ENCODE data around the gene MCM5.
"Not testable (repeated sequence)": the region's sequence is repeated elsewhere in the genome, so short reads cannot be mapped to it uniquely, and the experiment has no call there.

The MCM5 gene

DNA sequence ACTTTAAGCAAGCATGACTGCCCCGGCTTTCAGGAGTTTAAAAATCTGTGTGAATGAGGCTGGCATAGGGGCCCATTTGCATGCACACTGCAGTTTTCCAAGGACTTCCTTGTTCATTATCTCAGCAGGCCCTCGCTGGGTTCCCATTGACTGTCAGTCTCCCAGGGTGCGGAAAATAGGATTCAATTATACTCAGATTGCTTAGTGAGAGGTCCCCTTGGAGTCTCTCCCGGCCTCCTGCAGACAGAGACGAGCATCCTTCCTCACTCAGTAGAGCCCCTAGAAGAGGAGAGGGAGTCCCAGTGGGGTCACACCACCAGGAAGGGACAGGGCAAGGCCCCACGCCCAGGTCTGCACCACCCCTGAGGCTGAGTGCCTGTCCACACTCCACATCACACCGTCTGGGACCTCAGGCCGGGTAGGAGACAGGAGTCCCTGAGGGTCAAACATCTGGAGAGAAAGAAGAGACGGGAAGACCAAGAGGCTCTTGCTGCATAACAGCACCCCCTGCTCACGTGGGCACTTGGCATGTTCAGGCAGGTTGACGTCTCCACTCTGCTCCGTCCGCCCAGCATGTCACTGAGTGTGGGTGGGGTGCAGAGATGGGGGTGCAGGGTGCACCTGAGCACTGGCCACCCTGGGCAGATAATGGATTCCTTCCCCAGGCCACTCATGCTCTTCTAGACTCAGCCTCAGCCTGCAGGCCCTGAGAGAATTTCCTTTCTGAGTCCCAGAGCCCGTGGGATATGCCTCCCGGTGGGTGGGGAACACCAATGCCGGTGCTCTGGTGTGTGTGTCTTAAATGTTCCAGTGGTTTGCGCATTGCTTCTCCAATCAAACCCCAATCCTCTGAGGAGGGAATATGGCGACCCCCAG, 58.8 kb downstream of the MCM5 start:
- Histone ChIP-seq H3K27ac (ENCODE audit: insufficient read depth, low read length, poor library complexity, severe bottlenecking) (no peak overlapping the region), H3K36me3 (ENCODE audit: control insufficient read depth, insufficient read depth, low read length) (no peaks in the 10 kb centered on the region), H3K4me3 (ENCODE audit: insufficient read depth, low read depth, low read length, poor library complexity, severe bottlenecking) (no peak overlapping the region), H3K27me3 (replicated peaks; ENCODE audit: control insufficient read depth, insufficient read depth, low read length, poor library complexity, severe bottlenecking) (no peaks in the 10 kb centered on the region), H3K9me3 (ENCODE audit: control insufficient read depth, low read length) (no peaks in the 10 kb centered on the region), H3K4me1 (ENCODE audit: control insufficient read depth, insufficient read depth, low read length, poor library complexity, severe bottlenecking) (no peaks in the 10 kb centered on the region)
- DNase-seq: no peak

- no peak overlapping the region for H3K4me3 ChIP-seq (ENCODE audit: insufficient read depth, low read depth, low read length, poor library complexity, severe bottlenecking)
- DNase-seq: no peak
- no peaks in the 10 kb centered on the region for H3K36me3 ChIP-seq (ENCODE audit: control insufficient read depth, insufficient read depth, low read length)
- H3K27me3 ChIP-seq (replicated peaks; ENCODE audit: control insufficient read depth, insufficient read depth, low read length, poor library complexity, severe bottlenecking): no peaks in the 10 kb centered on the region
- no peaks in the 10 kb centered on the region for H3K9me3 ChIP-seq (ENCODE audit: control insufficient read depth, low read length)
- H3K4me1 ChIP-seq (ENCODE audit: control insufficient read depth, insufficient read depth, low read length, poor library complexity, severe bottlenecking): no peaks in the 10 kb centered on the region
- no peak overlapping the region for H3K27ac ChIP-seq (ENCODE audit: insufficient read depth, low read length, poor library complexity, severe bottlenecking)
These were observed 59.5 kb downstream of the MCM5 start for GRCh38 chr22:35459423-35459894.

- H3K27me3 ChIP-seq (replicated peaks; ENCODE audit: control insufficient read depth, insufficient read depth, low read length, poor library complexity, severe bottlenecking); H3K9me3 ChIP-seq (ENCODE audit: control insufficient read depth, low read length); H3K4me3 ChIP-seq (ENCODE audit: insufficient read depth, low read depth, low read length, poor library complexity, severe bottlenecking); H3K36me3 ChIP-seq (ENCODE audit: control insufficient read depth, insufficient read depth, low read length); H3K4me1 ChIP-seq (ENCODE audit: control insufficient read depth, insufficient read depth, low read length, poor library complexity, severe bottlenecking); DNase-seq; H3K27ac ChIP-seq (ENCODE audit: insufficient read depth, low read length, poor library complexity, severe bottlenecking): not testable (repeated sequence)
These were observed 60.0 kb downstream of the MCM5 start for GRCh38 chr22:35459976-35460375.

- no peaks in the 10 kb centered on the region for H3K9me3 ChIP-seq (ENCODE audit: control insufficient read depth, low read length)
- H3K4me1 ChIP-seq (ENCODE audit: control insufficient read depth, insufficient read depth, low read length, poor library complexity, severe bottlenecking): no peaks in the 10 kb centered on the region
- no peak overlapping the region for H3K27ac ChIP-seq (ENCODE audit: insufficient read depth, low read length, poor library complexity, severe bottlenecking)
- no peaks in the 10 kb centered on the region for H3K27me3 ChIP-seq (replicated peaks; ENCODE audit: control insufficient read depth, insufficient read depth, low read length, poor library complexity, severe bottlenecking)
- DNase-seq: no peak
- no peaks in the 10 kb centered on the region for H3K36me3 ChIP-seq (ENCODE audit: control insufficient read depth, insufficient read depth, low read length)
- H3K4me3 ChIP-seq (ENCODE audit: insufficient read depth, low read depth, low read length, poor library complexity, severe bottlenecking): no peak overlapping the region
These were observed 60.7 kb downstream of the MCM5 start for GRCh38 chr22:35460688-35461087.

GRCh38 chr22:35462498-35463230, 62.7 kb downstream of the MCM5 start:
- Histone ChIP-seq H3K36me3 (ENCODE audit: control insufficient read depth, insufficient read depth, low read length) (no peaks in the 10 kb centered on the region), H3K9me3 (ENCODE audit: control insufficient read depth, low read length) (no peaks in the 10 kb centered on the region), H3K27ac (ENCODE audit: insufficient read depth, low read length, poor library complexity, severe bottlenecking) (no peak overlapping the region), H3K4me1 (ENCODE audit: control insufficient read depth, insufficient read depth, low read length, poor library complexity, severe bottlenecking) (no peaks in the 10 kb centered on the region), H3K4me3 (ENCODE audit: insufficient read depth, low read depth, low read length, poor library complexity, severe bottlenecking) (no peak overlapping the region), H3K27me3 (replicated peaks; ENCODE audit: control insufficient read depth, insufficient read depth, low read length, poor library complexity, severe bottlenecking) (no peaks in the 10 kb centered on the region)
- DNase-seq: no peak

- no peak overlapping the region for H3K4me3 ChIP-seq (ENCODE audit: insufficient read depth, low read depth, low read length, poor library complexity, severe bottlenecking)
- DNase-seq: no peak
- H3K9me3 ChIP-seq (ENCODE audit: control insufficient read depth, low read length): no peaks in the 10 kb centered on the region
- H3K27ac ChIP-seq (ENCODE audit: insufficient read depth, low read length, poor library complexity, severe bottlenecking): no peak overlapping the region
- no peaks in the 10 kb centered on the region for H3K27me3 ChIP-seq (replicated peaks; ENCODE audit: control insufficient read depth, insufficient read depth, low read length, poor library complexity, severe bottlenecking)
- no peaks in the 10 kb centered on the region for H3K4me1 ChIP-seq (ENCODE audit: control insufficient read depth, insufficient read depth, low read length, poor library complexity, severe bottlenecking)
- H3K36me3 ChIP-seq (ENCODE audit: control insufficient read depth, insufficient read depth, low read length): no peaks in the 10 kb centered on the region
These were observed 63.4 kb downstream of the MCM5 start for GRCh38 chr22:35463231-35463933.

GRCh38 chr22:35464399-35464798, 64.5 kb downstream of the MCM5 start:
- Histone ChIP-seq H3K4me3 (ENCODE audit: insufficient read depth, low read depth, low read length, poor library complexity, severe bottlenecking) (no peak overlapping the region), H3K27me3 (replicated peaks; ENCODE audit: control insufficient read depth, insufficient read depth, low read length, poor library complexity, severe bottlenecking) (no peaks in the 10 kb centered on the region), H3K36me3 (ENCODE audit: control insufficient read depth, insufficient read depth, low read length) (no peaks in the 10 kb centered on the region), H3K27ac (ENCODE audit: insufficient read depth, low read length, poor library complexity, severe bottlenecking) (no peak overlapping the region), H3K4me1 (ENCODE audit: control insufficient read depth, insufficient read depth, low read length, poor library complexity, severe bottlenecking) (no peaks in the 10 kb centered on the region), H3K9me3 (ENCODE audit: control insufficient read depth, low read length) (no peaks in the 10 kb centered on the region)
- no peak for DNase-seq

DNA sequence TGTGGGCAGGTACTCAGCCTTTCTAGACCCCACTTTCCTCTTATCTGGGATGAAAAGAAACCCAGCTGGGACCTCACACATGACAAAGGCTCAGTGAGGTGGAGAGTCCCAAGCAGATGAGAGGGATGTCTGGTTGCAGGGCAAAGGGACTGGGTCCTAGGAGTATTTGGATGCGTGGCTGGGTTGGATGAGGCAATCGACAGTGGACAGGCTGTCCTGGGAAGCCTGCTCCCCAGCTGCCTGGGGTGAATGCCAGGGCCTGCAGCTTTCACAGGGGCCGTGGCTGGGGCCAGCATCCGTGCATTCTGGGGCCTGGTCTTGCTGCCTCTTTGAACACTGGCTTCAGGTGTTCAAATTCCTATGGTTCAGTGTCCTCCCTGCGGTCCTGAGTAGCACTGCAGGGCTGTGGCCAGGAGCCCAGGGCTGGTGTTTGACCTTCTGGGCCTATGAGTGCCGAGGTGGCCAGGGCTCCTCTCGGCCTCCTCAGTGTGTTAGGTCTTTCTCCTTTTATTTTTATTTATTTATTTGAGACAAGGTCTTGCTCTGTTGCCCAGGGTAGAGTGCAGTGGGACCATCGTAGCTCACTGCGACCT, 65.3 kb downstream of the MCM5 start:
- Histone ChIP-seq H3K4me1 (ENCODE audit: control insufficient read depth, insufficient read depth, low read length, poor library complexity, severe bottlenecking) (no peaks in the 10 kb centered on the region), H3K27ac (ENCODE audit: insufficient read depth, low read length, poor library complexity, severe bottlenecking) (no peak overlapping the region), H3K9me3 (ENCODE audit: control insufficient read depth, low read length) (no peaks in the 10 kb centered on the region), H3K4me3 (ENCODE audit: insufficient read depth, low read depth, low read length, poor library complexity, severe bottlenecking) (no peak overlapping the region), H3K27me3 (replicated peaks; ENCODE audit: control insufficient read depth, insufficient read depth, low read length, poor library complexity, severe bottlenecking) (no peaks in the 10 kb centered on the region), H3K36me3 (ENCODE audit: control insufficient read depth, insufficient read depth, low read length) (no peaks in the 10 kb centered on the region)
- DNase-seq: no peak

DNA sequence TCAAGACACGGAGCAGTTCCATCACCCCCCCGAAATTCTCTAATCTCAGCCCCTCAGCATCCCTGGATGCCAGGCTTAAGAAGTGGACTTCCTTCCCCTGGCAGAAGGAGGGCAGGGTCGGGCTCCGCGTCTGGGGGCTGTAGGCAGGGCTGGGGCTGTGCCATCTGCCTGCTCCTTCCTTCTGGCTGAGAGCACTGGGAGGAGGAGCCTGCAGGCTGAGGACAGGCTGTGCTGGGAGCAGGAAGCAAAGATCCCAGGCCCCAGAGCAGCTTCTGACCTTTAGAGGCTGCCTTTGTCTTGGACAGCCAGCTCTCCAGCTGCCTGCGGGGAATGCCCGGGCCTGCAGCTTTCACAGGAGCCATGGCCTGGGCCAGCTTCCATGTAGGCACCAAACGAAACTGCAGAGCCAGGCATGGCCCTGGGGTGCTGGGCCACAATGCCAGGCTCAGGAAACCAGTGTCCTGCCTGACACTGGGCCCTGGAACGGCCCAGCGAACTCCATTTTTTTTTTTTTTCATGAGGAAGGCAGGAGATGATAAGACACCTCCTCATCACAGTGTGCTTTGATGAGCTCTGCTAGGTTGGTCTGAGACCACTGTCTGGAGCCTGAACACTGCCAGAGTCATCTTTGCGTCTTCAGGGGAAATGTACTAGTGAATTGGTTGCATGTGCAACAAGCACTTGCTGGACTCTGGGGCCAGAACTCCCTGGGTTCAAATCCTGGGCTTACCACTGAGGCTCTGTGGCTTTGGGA, 67.9 kb downstream of the MCM5 start:
- Histone ChIP-seq H3K27ac (ENCODE audit: insufficient read depth, low read length, poor library complexity, severe bottlenecking) (no peak overlapping the region), H3K36me3 (ENCODE audit: control insufficient read depth, insufficient read depth, low read length) (no peaks in the 10 kb centered on the region)

More for the DNA sequence above, 67.9 kb downstream of the MCM5 start:
- no peak for DNase-seq
- no peaks in the 10 kb centered on the region for H3K27me3 ChIP-seq (replicated peaks; ENCODE audit: control insufficient read depth, insufficient read depth, low read length, poor library complexity, severe bottlenecking)
- H3K9me3 ChIP-seq (ENCODE audit: control insufficient read depth, low read length): peaks cover 4% of the 10 kb centered on the region
- H3K4me1 ChIP-seq (ENCODE audit: control insufficient read depth, insufficient read depth, low read length, poor library complexity, severe bottlenecking): no peaks in the 10 kb centered on the region
- no peak overlapping the region for H3K4me3 ChIP-seq (ENCODE audit: insufficient read depth, low read depth, low read length, poor library complexity, severe bottlenecking)

Data from effector memory CD4-positive, alpha-beta T cell (primary cell).